Keratinocyte (primary cell): ENCODE measurements around the gene ANKRD44. TPM values are rescaled to one million over a fixed set of nuclear protein-coding genes. Genes with fewer than 3 reads are reported as not detected.

Experiments
- DNase-seq: peaks from one replicate; pipeline ENCODE4 v3.0.0-alpha.2; 2011; ENCODE audit warnings: low read depth, missing footprints, low spot score
- FAIRE-seq: peaks from 2 replicates; lab custom pipeline; 2011; peaks lifted over from hg19 to GRCh38; lab: Jason Lieb, UNC
- H2AFZ ChIP-seq: 2 replicates; pipeline ENCODE4 v1.6.0; 2012; ENCODE audit warnings: low read length, control low read depth, inconsistent platforms; ENCODE audit not compliant: control insufficient read depth
- H3K27ac ChIP-seq: 2 replicates; pipeline ENCODE4 v1.5.1; 2011; ENCODE audit warnings: low read length; ENCODE audit not compliant: control insufficient read depth, insufficient read depth
- H3K27me3 ChIP-seq: 3 replicates; pipeline ENCODE4 v1.6.0; 2011; ENCODE audit warnings: low read length; ENCODE audit not compliant: control insufficient read depth, insufficient read depth; ENCODE audit errors: extremely low read depth
- H3K36me3 ChIP-seq, 2 experiments: 2 replicates in 1 of 2; 3 replicates in 1 of 2; pipeline ENCODE4 v1.5.1; 2011; ENCODE audit warnings: low read length in 2 of 2, mild to moderate bottlenecking in 1 of 2; ENCODE audit not compliant: control insufficient read depth in 2 of 2, insufficient read depth in 2 of 2; ENCODE audit errors: extremely low read depth in 1 of 2
- H3K4me1 ChIP-seq: 3 replicates; pipeline ENCODE4 v1.5.1; 2011; ENCODE audit warnings: low read length; ENCODE audit not compliant: control insufficient read depth, insufficient read depth; ENCODE audit errors: extremely low read depth
- H3K4me2 ChIP-seq: 3 replicates; pipeline ENCODE4 v1.6.0; 2011; ENCODE audit warnings: low read depth, low read length; ENCODE audit not compliant: control insufficient read depth, insufficient read depth; ENCODE audit errors: extremely low read depth
- H3K4me3 ChIP-seq, 3 experiments: fragments of 200-600 bp in 1 of 3; sonication (generic) in 1 of 3; 2 replicates in 2 of 3; 3 replicates in 1 of 3; pipeline ENCODE4 v1.5.1; 2011 to 2016; ENCODE audit warnings: low read length in 3 of 3, mild to moderate bottlenecking in 3 of 3, control low read depth in 2 of 3, inconsistent platforms in 1 of 3, low read depth in 1 of 3, mixed read lengths in 1 of 3, mixed run types in 1 of 3, moderate library complexity in 1 of 3; ENCODE audit not compliant: control insufficient read depth in 2 of 3, insufficient read depth in 2 of 3; ENCODE audit errors: extremely low read depth in 1 of 3
- H3K79me2 ChIP-seq: 2 replicates; pipeline ENCODE4 v1.6.0; 2012; ENCODE audit warnings: low read length; ENCODE audit not compliant: control insufficient read depth, insufficient read depth
- H3K9ac ChIP-seq: 3 replicates; pipeline ENCODE4 v1.6.0; 2011; ENCODE audit warnings: low read length; ENCODE audit not compliant: control insufficient read depth, insufficient read depth; ENCODE audit errors: extremely low read depth
- H3K9me1 ChIP-seq: 3 replicates; pipeline ENCODE4 v1.6.0; 2011; ENCODE audit warnings: low read length; ENCODE audit not compliant: control insufficient read depth, insufficient read depth; ENCODE audit errors: extremely low read depth
- H3K9me3 ChIP-seq: 2 replicates; pipeline ENCODE4 v1.5.1; 2012; ENCODE audit warnings: low read depth, low read length; ENCODE audit not compliant: control insufficient read depth
- H4K20me1 ChIP-seq: 3 replicates; pipeline ENCODE4 v1.6.0; 2011; ENCODE audit warnings: low read length; ENCODE audit not compliant: control insufficient read depth, insufficient read depth; ENCODE audit errors: extremely low read depth
- EZH2 ChIP-seq: IDR thresholded peaks from one replicate; pipeline ENCODE4 v1.6.1; 2012; ENCODE audit warnings: inconsistent platforms, mild to moderate bottlenecking, low read length, moderate library complexity
- dilution Hi-C: fragments of 300-500 bp; cut with MboI; formaldehyde crosslinking; loops from one replicate; pipeline ENCODE4 v1.7.0; 2020; ENCODE audit warnings: low sequenced_read_pairs; ENCODE audit not compliant: extremely low pct_ligation_motif_present
- polyA plus RNA-seq, 5 experiments: library from polyadenylated mRNA; depleted of rRNA in 3 of 5; stranded (reverse) in 3 of 5; stranded (forward) in 1 of 5; unstranded in 1 of 5; fragments of >200 nt; gene quantifications; 1 replicate in 1 of 5; 2 replicates in 3 of 5; 3 replicates in 1 of 5; pipeline versions ENCODE4 v1.2.1 to v1.2.3, GENCODE V29; 2011 to 2012; ENCODE audit warnings: missing spikeins in 2 of 5, low read depth in 1 of 5, low replicate concordance in 1 of 5
- TF ChIP-seq, protein P1 (sequence below), 3 experiments: IDR thresholded peaks in 1 of 3; conservative IDR thresholded peaks in 1 of 3; optimal IDR thresholded peaks in 1 of 3; 2 replicates in 2 of 3; 3 replicates in 1 of 3; pipeline versions ENCODE3 to v1.5.1; 2011; ENCODE audit warnings: low read length in 3 of 3, mild to moderate bottlenecking in 3 of 3, moderate library complexity in 2 of 3, control low read depth in 1 of 3, inconsistent platforms in 1 of 3; ENCODE audit not compliant: insufficient read depth in 2 of 3; ENCODE audit errors: extremely low read depth in 1 of 3

The ANKRD44 gene
- polyA plus RNA-seq, 1 donor (not counting 4 experiments of a cell fraction or from before 2014, with no cell fraction given) = 0.35 TPM

DNA sequence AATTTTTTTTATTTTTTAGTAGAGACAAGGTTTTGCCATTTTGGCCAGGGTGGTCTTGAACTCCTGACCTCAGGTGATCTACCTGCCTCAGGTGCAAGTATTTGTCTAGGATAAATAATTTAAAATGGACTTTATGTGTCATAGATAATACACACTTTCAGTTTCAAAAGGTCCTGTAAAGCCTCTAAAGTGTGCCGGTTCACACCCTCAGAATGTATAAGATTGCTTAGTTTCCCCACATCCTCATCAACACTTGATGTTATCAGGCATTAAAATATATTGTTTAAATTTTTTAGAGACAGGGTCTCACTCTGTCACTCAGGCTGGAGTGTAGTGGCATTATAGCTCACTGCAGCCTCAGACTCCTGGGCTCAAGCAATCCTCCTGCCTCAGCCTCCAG, 170.5 kb downstream of the ANKRD44 start:
- H2AFZ ChIP-seq = no peak overlapping the region
- no peak overlapping the region for H3K4me2 ChIP-seq
- FAIRE-seq (no peak), DNase-seq (no peak)
- H3K27ac ChIP-seq = no peak overlapping the region
- H3K9me3 ChIP-seq = no peaks in the 10 kb centered on the region
- no peaks in the 10 kb centered on the region for H3K79me2 ChIP-seq
- no peaks in the 10 kb centered on the region for H3K9me1 ChIP-seq
- H3K27me3 ChIP-seq = no peaks in the 10 kb centered on the region
- no peaks in the 10 kb centered on the region for H3K36me3 ChIP-seq
- H3K4me1 ChIP-seq = no peaks in the 10 kb centered on the region
- H3K9ac ChIP-seq = no peak overlapping the region
- no peaks in the 10 kb centered on the region for H4K20me1 ChIP-seq
- dilution Hi-C loops = no loop called here
- no peak for TF ChIP-seq EZH2
- TF ChIP-seq, protein P1, sequence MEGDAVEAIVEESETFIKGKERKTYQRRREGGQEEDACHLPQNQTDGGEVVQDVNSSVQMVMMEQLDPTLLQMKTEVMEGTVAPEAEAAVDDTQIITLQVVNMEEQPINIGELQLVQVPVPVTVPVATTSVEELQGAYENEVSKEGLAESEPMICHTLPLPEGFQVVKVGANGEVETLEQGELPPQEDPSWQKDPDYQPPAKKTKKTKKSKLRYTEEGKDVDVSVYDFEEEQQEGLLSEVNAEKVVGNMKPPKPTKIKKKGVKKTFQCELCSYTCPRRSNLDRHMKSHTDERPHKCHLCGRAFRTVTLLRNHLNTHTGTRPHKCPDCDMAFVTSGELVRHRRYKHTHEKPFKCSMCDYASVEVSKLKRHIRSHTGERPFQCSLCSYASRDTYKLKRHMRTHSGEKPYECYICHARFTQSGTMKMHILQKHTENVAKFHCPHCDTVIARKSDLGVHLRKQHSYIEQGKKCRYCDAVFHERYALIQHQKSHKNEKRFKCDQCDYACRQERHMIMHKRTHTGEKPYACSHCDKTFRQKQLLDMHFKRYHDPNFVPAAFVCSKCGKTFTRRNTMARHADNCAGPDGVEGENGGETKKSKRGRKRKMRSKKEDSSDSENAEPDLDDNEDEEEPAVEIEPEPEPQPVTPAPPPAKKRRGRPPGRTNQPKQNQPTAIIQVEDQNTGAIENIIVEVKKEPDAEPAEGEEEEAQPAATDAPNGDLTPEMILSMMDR (optimal IDR thresholded peaks at IDR 0.05 in 1 of 3, IDR thresholded peaks at IDR 0.05 in 1 of 3, conservative IDR thresholded peaks at IDR 0.05 in 1 of 3; ENCODE audit: extremely low read depth in 1 of 3, insufficient read depth in 2 of 3, low read length in 3 of 3) = no peak
- no peak overlapping the region for H3K4me3 ChIP-seq

DNA sequence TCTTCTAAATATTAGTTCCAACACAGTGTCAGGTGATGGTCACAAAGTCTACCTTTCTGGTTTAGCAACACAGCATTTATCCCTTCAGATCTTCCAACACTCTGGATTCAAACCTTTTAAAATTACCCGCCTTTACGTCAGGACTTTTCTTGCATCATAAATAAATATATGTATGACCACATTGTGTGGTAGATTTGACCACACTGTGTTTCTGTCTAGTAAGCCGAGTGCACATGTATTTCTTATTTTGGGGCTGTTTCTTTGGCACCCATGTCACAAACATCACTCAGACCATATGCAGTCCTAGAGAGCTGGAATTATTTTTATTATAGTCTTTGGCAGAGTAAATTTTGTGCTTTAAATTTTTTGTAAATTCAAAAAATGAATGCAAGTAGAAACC, 172.1 kb downstream of the ANKRD44 start:
- FAIRE-seq = no peak

More for the DNA sequence above, 172.1 kb downstream of the ANKRD44 start:
- dilution Hi-C loops = no loop called here
- no peak overlapping the region for H3K4me2 ChIP-seq
- no peaks in the 10 kb centered on the region for H3K9me1 ChIP-seq
- no peak overlapping the region for H3K27ac ChIP-seq
- no peak overlapping the region for H3K4me3 ChIP-seq
- no peaks in the 10 kb centered on the region for H3K79me2 ChIP-seq
- no peaks in the 10 kb centered on the region for H4K20me1 ChIP-seq
- no peak overlapping the region for H3K9ac ChIP-seq
- no peaks in the 10 kb centered on the region for H3K27me3 ChIP-seq
- TF ChIP-seq, protein P1 (optimal IDR thresholded peaks at IDR 0.05 in 1 of 3, IDR thresholded peaks at IDR 0.05 in 1 of 3, conservative IDR thresholded peaks at IDR 0.05 in 1 of 3; ENCODE audit: extremely low read depth in 1 of 3, insufficient read depth in 2 of 3, low read length in 3 of 3) = no peak
- no peak for TF ChIP-seq EZH2
- H3K4me1 ChIP-seq = no peaks in the 10 kb centered on the region
- no peak for DNase-seq
- no peaks in the 10 kb centered on the region for H3K9me3 ChIP-seq
- no peaks in the 10 kb centered on the region for H3K36me3 ChIP-seq
- no peak overlapping the region for H2AFZ ChIP-seq
